Measurements from ENCODE around the gene MAGED1. TPM values are rescaled to one million over a fixed set of nuclear protein-coding genes. Genes with fewer than 3 reads are reported as not detected.
A peak's percentile ranks its signal among the peaks of the same experiment; 100 is the strongest.

Gene MAGED1
- total RNA-seq, 2 experiments from 2014 or later = 20.3 to 23.7 TPM

GRCh38 chrX:51878056-51878455, 15.4 kb upstream of the MAGED1 start:
- Mint-ChIP-seq H3K27me3 (no peaks in the 10 kb centered on the region), H3K4me1 (ENCODE audit: low read depth) (no peaks in the 10 kb centered on the region), H3K27ac (no peak overlapping the region), H3K36me3 (ENCODE audit: low read depth) (peaks cover 27% of the 10 kb centered on the region), H3K4me3 (no peak overlapping the region), H3K9me3 (no peaks in the 10 kb centered on the region)
- H3K27ac ChIP-seq (ENCODE audit: low read depth in 1 of 2, low read length in 2 of 2) = no peak overlapping the region
- no peak overlapping the region for H3K4me3 ChIP-seq (ENCODE audit: low read length)
- POLR2A ChIA-PET = no interaction called here
- TF ChIP-seq, protein P1, sequence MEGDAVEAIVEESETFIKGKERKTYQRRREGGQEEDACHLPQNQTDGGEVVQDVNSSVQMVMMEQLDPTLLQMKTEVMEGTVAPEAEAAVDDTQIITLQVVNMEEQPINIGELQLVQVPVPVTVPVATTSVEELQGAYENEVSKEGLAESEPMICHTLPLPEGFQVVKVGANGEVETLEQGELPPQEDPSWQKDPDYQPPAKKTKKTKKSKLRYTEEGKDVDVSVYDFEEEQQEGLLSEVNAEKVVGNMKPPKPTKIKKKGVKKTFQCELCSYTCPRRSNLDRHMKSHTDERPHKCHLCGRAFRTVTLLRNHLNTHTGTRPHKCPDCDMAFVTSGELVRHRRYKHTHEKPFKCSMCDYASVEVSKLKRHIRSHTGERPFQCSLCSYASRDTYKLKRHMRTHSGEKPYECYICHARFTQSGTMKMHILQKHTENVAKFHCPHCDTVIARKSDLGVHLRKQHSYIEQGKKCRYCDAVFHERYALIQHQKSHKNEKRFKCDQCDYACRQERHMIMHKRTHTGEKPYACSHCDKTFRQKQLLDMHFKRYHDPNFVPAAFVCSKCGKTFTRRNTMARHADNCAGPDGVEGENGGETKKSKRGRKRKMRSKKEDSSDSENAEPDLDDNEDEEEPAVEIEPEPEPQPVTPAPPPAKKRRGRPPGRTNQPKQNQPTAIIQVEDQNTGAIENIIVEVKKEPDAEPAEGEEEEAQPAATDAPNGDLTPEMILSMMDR (IDR thresholded peaks at IDR 0.05) = no peak
- DNase-seq (no peak), ATAC-seq (ENCODE audit: poor library complexity) (no peak)
- H3K36me3 ChIP-seq (ENCODE audit: insufficient read depth, low read length) = no peaks in the 10 kb centered on the region
- no peaks in the 10 kb centered on the region for H3K4me1 ChIP-seq (ENCODE audit: insufficient read depth, low read length)
- H3K9me3 ChIP-seq (ENCODE audit: control insufficient read depth in 1 of 2, insufficient read depth in 1 of 2, low read length in 2 of 2) = no peaks in the 10 kb centered on the region
- no peaks in the 10 kb centered on the region for H3K27me3 ChIP-seq (ENCODE audit: control insufficient read depth in 1 of 2, insufficient read depth in 2 of 2, low read length in 2 of 2)
- intact Hi-C loops (cut with DNase I, micrococcal nuclease) = no loop called here
- CTCF ChIA-PET = no interaction called here

- no peak for DNase-seq
- Histone ChIP-seq H3K9me3 (ENCODE audit: control insufficient read depth in 1 of 2, insufficient read depth in 1 of 2, low read length in 2 of 2) (no peaks in the 10 kb centered on the region), H3K36me3 (ENCODE audit: insufficient read depth, low read length) (no peaks in the 10 kb centered on the region), H3K27me3 (ENCODE audit: control insufficient read depth in 1 of 2, insufficient read depth in 2 of 2, low read length in 2 of 2) (no peaks in the 10 kb centered on the region), H3K4me3 (ENCODE audit: low read length) (no peak overlapping the region), H3K4me1 (ENCODE audit: insufficient read depth, low read length) (peaks cover 24% of the 10 kb centered on the region), H3K27ac (ENCODE audit: low read depth in 1 of 2, low read length in 2 of 2) (no peak overlapping the region)
- POLR2A ChIA-PET = no interaction called here
- Mint-ChIP-seq H3K4me1 (ENCODE audit: low read depth) (peaks cover 23% of the 10 kb centered on the region), H3K4me3 (no peak overlapping the region), H3K27ac (peak overlapping the region; percentile 44), H3K27me3 (no peaks in the 10 kb centered on the region), H3K36me3 (ENCODE audit: low read depth) (no peaks in the 10 kb centered on the region), H3K9me3 (no peaks in the 10 kb centered on the region)
- ATAC-seq (ENCODE audit: poor library complexity) = no peak
- TF ChIP-seq, protein P1 (IDR thresholded peaks at IDR 0.05) = no peak
- CTCF ChIA-PET = no interaction called here
- intact Hi-C loops (cut with DNase I, micrococcal nuclease) = loop anchor here in 1 of 2 experiments (5.0 kb wide), 1 partner anchor 372 kb away; no protein-coding TSS in a partner anchor
Observed at GRCh38 chrX:51889851-51890250, 3.6 kb upstream of the MAGED1 start.

- H3K9me3 ChIP-seq (ENCODE audit: control insufficient read depth in 1 of 2, insufficient read depth in 1 of 2, low read length in 2 of 2) = no peaks in the 10 kb centered on the region
- ChIA-PET CTCF (no interaction called here), POLR2A (no interaction called here)
- peak overlapping the region; percentile 78 for H3K27ac Mint-ChIP-seq
- peaks cover 25% of the 10 kb centered on the region for H3K4me1 ChIP-seq (ENCODE audit: insufficient read depth, low read length)
- H3K36me3 ChIP-seq (ENCODE audit: insufficient read depth, low read length) = no peaks in the 10 kb centered on the region
- H3K9me3 Mint-ChIP-seq = no peaks in the 10 kb centered on the region
- DNase-seq (no peak), ATAC-seq (ENCODE audit: poor library complexity) (no peak)
- no peaks in the 10 kb centered on the region for H3K27me3 ChIP-seq (ENCODE audit: control insufficient read depth in 1 of 2, insufficient read depth in 2 of 2, low read length in 2 of 2)
- no peaks in the 10 kb centered on the region for H3K27me3 Mint-ChIP-seq
- intact Hi-C loops (cut with DNase I, micrococcal nuclease) = loop anchor here in 1 of 2 experiments (5.0 kb wide), 1 partner anchor 371 kb away; no protein-coding TSS in a partner anchor
- H3K4me1 Mint-ChIP-seq (ENCODE audit: low read depth) = peaks cover 28% of the 10 kb centered on the region
- H3K4me3 ChIP-seq (ENCODE audit: low read length) = no peak overlapping the region
- no peaks in the 10 kb centered on the region for H3K36me3 Mint-ChIP-seq (ENCODE audit: low read depth)
- H3K27ac ChIP-seq (ENCODE audit: low read depth in 1 of 2, low read length in 2 of 2) = no peak overlapping the region
- peak overlapping the region; percentile 30 for H3K4me3 Mint-ChIP-seq
- TF ChIP-seq, protein P1 (IDR thresholded peaks at IDR 0.05) = no peak
Observed at GRCh38 chrX:51891245-51891644, 2.2 kb upstream of the MAGED1 start.
